Left renal cortex interstitium (tissue), 4 donors: ENCODE data around the gene HYDIN. TPM values are rescaled to one million over a fixed set of nuclear protein-coding genes. Genes with fewer than 3 reads are reported as not detected.

Experiments used
- DNase-seq, 4 donors: peaks; one replicate each; pipeline ENCODE4 v3.0.0-alpha.2; 2013; ENCODE audit warnings: low read depth in 4 of 4, low spot score in 2 of 4, missing footprints in 1 of 4
- polyA plus RNA-seq, 4 donors: library from polyadenylated mRNA; unstranded; fragments of 120-200 nt; gene quantifications; one replicate each; pipeline ENCODE4 v1.2.1, GENCODE V29; 2013; ENCODE audit not compliant: insufficient read length in 4 of 4

HYDIN gene
- polyA plus RNA-seq, 4 donors = 8.8 to 17.9 (median 14.8) TPM

DNA sequence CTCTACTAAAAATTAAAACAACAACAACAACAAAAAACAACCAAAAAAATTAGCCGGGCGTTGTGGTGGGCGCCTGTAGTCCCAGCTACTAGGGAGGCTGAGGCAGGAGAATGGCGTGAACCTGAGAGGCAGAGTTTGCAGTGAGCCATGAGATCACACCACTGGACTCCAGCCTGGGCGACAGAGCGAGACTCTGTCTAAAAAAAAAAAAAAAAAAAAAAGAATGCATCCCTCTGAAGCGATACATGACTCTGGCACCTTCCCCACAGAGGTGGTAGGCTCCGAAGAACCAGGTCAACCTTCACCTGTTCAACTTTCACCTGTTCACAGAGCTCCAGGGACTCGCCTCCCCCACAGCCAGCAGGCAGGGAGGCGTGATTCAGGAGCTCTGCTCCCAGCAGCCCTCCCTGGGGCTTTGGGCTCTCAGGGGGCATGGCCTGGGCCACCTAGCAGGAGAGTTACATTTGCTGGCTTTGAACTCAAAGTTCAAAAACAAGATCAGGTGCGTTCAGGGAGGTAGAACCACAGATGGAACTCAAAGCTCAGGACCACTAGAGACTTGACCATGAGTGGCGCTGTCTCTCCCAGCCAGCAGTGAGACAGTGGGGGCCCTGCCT is 435.1 kb downstream of the HYDIN start:
- DNase-seq = no peak

DNA sequence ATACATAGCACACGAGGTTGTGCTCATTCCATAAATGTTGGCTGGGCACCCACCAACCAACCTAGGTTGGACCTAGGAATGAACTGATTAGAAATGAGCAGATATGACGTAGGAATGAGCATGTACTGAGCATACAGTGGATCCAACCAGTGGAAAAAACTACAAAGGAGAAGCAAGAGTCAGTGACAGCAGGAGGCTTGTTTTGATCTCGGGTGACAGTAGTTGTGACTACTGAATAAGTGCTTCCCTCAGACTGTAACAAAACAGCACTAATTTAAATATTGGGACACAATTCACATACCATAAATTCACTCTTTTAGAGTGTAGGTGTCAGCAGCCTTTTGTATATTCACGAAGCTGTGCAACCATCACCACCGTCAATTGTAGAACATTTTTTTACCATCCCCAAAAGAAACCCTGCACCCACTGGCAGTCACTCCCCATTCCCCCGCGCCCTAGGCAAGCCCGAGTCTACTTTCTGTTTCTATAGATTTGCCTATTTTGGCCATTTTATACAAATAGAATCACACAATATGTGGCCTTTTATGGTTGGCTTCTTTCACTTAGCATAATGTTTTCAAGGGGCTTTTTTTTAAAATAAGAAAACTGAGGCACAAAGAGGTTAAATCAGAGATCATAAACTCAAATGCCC is 436.5 kb downstream of the HYDIN start:
- no peak for DNase-seq

DNA sequence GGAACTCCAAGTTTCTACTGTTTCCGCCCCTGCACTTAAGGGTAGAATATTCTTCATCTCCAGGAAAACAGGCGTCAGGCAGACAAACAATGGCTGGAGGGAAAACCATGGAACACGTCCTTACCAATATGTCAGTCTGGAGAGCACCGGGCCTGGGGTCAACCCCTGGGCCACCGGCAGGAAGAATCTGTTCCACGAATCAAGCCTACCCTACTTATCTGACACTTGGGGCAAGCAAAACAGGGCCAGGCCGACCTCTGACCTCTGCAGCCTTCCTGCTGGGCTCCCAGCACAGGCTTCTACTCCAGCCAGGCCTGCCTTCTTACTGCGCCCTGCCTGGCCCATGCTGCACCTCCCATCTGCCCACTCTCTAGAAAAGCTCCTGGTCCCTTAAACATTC is 439.7 kb downstream of the HYDIN start:
- no peak for DNase-seq

DNA sequence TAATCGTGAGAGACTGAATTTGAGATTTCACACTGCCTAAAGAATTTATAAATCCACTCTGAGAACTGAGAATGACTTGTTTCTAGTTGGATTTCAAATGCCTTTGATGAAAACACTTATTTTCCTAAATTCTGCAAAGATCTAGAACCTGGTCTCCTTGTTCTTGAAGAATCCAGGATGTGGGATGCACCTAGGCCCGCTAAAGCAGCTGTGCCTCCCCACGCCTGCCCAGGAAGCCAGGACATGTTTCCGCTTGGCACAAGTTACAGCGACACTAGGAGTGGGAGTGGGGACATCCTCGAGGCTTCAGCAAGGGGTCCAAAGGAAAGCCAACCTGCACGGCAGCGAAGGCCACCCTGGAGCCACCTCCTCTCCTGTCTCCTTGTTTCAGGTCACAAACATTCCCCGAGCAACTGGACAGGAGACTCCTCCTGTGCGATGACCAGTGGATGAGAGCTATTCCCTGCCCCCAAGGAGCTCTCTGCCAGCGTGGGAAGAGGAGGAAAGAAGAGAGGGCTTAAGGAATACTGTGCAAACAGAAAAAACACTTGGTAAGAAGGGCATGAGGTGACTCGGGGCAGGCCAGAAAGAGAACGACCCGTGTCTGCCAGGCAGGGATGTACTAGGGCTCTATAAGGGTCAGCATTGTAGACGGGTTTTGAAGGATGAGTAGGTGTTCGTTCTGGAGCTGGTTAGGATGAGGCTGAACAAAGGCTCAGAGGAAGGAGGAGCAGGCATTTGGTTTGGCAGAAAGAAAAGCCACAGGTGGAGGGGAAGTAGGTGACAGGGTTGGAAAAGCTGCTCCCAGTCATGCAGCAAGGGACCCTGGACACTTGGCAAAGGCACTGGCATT is 440.7 kb downstream of the HYDIN start:
- DNase-seq = no peak

DNA sequence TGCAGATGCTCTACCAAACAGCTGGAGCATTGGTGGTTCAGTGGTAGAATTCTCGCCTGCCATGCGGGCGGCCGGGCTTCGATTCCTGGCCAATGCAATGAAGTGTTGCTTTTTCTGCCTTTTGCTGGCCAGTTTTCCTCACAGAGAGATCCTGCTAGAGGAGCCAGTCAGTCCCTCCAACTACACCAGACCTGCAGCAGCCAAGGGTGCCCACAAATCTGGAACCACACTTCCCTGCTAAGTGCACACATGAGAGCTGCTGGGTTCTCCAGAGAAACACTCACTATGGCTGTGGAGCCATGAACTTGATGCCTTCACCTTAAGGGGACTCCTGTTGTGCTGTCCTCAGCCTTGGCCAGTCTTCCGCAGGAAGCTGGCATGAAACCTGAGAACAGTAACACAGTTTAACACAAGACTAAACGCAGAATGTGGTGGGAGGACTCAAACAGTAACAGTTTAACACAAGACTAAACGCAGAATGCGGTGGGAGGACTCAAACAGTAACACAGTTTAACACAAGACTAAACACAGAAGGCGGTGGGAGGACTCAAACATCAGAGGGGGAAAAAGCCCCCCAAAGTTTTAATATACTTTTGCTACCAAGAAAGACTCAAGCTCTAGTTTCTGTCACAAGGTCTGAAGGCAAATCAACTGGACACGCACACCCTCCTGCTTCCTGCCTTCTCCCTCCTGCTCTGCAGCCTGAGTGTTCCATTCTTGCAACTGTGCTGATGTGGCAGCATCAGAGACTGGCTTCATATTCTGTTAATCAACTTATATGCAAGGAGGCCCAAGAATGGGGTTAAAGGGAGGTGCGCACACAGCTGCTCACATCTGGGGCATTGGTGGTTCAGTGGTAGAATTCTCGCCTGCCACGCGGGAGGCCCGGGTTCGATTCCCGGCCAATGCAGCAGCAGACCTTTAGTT is 441.6 kb downstream of the HYDIN start:
- DNase-seq = peak; percentile 53 to 65 (median 60)

DNA sequence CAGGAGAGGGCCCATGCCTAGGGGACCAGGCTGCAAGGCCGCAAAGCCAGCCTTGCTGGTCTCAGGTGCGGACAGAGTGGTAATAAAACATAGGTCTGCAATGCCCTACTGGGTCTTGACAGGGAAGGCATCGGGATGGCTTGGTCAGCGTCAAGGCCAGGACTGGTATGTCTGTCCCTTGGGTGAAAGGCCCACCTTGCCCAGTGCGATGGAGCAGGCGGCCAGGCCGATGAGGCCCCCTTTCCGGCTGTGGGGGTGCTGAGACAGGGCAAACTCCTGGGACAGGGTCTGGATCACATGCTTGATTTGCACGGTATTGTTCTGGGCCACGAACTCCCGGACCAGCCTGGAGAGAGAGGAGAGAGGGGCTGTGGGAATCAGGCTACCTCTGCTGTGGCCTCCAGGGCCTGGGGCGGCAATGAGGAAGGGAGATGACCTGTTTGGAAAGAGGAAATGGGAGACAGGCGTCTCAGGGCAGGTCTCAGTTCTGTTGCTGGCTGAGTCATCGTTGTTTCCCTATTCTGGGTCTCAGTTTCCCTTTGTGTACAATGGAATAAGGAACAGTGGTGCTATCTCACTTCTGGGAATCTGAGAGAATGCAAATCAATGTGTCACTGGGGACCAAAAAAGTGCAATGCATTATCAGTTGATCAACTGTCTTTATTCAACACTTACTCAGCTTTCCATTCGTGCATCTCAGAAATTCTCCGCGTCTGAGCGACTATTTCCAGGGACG is 444.3 kb downstream of the HYDIN start:
- DNase-seq = no peak

DNA sequence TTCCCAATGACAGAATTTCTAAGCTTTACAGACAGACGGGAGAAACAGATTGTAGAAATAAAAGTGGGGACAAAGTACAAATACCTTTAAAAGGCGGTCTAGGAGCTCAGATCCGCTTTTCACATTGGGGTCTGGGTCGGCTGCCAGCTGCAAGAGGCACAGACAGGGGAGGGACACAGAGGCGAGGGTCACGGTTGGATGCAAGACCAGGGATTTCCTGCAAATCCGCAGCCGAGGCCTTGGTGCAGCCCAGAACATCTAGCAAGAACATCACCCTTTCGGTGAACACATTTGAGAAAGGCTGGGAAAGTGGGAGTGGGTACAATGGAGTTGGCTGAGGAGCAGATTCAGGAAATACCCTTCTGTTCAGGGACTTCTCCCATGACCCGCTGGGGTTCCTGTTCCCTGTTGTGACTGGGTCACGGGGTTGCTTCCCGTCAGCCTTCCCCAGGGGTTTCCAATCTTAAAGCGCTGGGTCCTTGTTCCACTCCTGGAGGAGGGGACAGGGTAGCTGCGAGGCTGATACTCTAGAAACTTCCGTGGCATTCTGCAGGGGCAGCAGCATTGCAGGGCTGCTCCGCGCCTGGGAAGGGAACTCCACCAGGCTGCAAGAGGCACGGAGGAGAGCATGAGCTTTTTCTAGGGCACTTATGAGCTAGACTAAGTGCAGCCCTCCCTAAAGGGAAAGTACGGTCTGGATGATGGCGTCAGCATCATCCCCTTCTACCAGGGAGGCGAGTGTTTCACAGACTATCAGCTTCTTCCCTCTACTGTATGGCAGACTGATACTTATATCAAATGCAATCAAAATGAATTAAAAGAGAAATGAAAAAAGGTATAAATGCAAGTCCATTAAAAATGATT is 445.6 kb downstream of the HYDIN start:
- no peak for DNase-seq

DNA sequence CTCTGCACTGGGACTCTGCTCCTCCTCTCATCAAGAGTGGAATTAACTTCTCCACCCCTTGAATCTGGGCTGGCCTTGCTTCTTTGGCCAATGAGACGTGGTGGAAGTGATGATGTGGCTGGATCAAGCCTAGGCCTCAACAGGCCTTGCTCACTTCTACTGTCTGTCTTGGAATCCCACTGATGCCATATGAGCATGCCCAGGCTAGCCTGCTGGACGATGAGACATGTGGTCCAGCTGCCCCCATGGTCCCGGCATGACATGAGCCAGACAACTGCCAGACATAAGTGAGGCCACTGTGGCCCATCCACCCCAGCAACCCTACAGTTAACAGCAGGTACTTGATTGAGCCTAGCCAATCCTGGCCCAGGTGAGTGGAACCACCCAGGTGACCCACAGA is 448.3 kb downstream of the HYDIN start:
- DNase-seq = no peak

DNA sequence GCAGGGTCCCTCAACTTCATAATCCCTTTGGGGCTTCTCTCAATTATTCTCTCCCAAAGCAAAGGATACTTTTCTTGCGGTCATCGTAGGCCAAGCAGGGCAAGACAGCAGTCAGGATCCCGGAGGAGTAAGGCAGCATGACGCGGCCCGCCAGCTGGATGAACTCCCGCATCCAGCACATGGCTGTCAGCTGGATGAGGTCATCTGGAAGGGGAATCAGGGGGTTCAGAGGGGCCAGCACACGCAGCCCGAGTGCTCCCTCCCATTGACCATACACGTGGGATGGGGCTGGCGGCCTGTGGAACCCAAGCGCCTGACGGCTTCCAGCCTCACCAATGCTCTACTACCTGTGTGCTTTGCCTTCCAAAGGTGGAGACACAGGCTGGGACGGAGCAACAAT is 448.7 kb downstream of the HYDIN start:
- DNase-seq = no peak

DNA sequence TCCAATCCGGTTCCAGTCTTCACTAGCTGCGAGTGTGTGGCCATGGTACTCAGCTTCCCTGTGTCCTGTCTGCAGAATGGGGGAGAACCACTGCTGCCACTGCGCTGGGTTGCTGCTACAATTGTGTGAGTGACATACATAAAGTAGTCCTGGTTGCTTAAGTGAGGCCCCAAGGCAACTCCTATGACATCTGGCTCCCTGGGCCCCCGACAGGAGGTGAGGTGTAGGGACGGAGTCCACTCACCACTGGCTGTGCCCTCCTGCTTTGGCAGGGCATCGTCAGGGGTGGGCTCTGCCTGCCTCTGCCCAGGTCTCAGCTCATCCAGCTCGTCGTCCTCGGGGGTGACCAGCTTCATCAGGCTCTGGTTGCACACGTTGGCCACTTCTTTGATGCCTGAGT is 450.0 kb downstream of the HYDIN start:
- DNase-seq = no peak

DNA sequence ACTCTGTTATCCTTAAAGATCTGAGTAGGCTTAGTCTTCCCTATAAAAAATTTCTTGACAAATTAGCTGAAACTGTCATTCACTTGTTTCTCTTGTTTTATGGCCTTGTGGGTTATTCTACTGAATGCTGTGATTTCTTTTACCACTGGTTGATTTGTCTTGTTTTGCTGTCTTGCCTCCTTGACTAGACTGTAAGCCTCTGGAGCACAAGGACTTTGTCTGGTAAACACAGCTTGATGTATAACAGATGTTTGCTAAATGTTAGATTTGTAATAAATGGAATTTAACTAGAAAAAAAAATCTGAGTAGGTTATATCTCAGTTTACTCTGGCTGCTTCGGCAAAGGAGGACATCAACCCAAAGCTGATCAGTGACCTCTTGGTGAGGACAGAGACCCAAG is 451.2 kb downstream of the HYDIN start:
- no peak for DNase-seq

DNA sequence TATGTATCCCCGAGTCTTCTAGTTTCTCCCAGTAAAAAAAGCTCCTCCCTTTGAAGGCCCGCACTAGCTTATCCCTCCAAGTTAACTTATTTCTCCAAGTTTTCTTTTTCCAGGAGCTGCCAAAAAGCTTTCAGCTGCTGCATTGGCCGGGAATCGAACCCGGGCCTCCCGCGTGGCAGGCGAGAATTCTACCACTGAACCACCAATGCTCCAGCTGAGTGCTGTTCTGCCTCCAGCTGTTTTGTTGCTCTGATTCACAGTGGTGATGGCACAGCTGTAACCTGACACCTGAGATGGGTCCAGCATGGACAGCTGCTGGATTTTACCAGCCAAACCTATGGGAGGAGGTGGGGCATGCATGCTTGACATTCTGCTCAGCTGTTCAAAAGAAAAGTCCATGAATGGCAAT is 451.6 kb downstream of the HYDIN start:
- peak in 2 of 4 donors; percentile 74 to 78 for DNase-seq

DNA sequence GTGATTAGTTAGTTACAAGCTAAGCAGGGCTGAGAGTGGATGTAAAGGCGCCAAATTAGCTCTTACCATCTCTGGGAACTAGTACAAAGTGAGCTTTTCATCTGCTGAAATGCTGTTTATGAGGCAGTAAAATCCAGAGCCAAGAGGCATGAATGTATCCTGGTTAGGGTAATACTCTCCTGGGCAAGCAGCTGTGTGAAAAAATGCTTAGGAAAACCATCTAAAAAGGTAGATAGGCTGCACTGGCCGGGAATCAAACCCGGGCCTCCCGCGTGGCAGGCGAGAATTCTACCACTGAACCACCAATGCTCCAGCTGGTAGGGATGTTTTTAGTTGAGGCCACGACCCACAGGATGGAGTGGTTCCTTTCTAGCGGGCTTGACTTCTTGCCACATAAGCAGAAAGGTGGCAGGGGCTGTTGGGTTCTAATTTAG is 452.5 kb downstream of the HYDIN start:
- DNase-seq = no peak

DNA sequence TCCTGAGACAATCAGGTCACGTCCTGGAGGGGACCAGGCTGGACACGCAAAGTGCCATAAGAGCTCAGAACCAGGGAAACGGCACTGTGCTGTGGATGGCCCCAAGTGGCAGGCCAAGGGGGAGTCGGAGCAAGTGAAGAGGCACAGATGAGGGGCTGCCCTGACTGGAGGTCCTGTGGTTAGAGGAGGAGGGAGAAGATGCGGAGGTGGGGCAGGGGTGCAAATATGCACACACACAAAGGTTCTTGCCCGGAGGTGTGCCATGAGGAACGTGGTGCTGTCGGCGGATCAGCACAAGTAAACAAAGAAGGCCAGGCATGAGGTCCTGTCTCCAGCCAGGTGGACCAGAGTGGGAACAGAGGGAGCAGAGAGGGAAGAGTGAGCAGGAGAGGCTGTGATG is 453.0 kb downstream of the HYDIN start:
- DNase-seq = no peak

DNA sequence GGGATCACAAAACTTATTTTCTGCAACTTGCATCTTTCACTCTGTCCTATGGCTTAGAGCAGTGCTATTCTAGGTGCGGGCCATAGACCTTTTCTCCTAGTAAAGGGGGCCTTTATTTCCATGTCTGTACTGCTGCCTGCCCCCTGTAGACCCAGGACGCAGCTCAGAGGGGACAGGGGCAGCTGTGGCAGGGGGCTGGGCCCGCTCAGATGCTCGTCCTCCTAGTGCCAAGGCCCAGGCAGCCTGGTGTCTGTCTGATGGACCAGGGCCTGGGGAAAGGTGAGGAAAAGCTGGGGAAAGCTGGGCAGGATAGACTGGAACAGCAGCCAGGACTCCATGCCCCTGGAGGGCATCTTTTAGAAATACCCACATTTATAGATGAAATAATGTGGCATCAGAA is 455.1 kb downstream of the HYDIN start:
- DNase-seq = no peak

DNA sequence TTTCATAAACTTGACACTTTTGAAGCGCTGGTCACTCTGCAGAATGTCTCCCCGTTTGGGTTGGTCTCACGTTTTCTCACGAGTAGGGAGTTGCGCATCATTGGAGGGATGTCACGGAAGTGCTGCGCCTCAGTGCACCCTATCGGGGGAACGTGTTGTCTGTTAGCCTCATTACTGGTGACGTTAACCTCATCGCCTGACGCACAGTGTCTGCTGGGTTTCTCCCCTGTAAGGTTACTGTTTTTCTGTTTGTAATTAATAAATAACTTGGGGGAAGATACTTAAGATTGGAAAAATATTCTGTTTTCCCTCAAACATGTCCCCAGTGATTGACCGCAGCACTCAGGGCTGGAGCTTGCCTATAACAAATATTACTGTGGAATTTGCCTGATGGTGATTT is 456.3 kb downstream of the HYDIN start:
- no peak for DNase-seq

DNA sequence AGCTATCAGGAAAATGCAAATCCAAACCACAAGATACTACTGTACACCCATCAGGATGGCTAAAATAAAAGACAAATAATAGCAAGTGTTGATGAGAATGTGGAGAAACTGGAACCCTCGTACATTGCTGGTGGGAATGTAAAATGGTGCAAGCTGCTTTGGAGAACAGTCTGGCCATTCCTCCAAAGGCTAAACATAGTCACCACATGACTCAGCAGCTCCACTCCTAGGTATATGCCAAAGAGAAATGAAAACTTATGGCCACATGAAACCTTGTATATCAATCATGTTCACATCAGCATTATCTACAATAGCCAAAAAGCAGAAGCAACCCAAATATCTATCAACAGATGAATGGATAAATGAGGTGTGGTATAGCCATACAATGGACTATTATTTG is 458.0 kb downstream of the HYDIN start:
- no peak for DNase-seq

DNA sequence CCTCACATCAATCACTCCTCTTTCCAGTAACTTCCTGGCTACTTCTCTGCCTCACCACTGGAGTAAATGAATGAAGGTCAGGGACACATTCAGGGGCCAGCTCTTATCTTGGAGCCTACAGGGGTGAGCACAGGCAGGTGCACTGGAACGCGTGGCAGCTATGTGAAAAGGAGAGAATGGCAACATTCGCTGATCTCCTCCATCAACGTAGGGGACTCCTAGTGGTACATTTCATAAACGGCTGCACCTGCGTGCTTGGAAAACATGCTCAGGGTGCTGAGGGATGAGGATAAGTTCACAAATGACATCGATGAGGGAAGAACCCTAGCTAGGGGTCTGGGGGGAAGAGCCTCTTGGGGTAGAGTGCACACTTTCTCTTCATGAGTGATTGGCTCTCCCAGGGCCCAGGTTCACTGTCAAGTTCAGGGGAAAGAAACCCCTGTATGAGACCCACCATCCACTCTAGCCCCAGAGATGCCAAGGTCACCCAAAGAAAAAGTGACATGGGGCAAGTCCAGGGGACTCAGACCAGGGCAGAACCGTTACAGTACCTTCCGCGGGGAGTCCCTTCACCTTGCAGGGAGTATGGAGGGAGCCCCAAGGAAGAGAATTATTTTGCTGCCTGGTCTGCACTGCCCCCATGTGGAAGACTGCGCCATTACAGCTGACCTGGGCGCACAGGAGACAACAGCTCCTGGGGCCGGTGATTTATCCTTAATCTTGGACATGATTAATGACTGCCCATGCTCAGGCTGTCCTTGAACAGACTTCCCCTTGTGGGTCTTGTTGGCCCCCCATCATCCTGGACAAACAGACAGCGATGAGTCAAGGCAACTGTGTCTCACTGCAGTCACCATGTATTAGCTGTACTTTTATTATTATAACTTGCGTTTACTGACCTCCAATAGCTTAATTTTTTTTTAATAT is 459.6 kb downstream of the HYDIN start:
- DNase-seq = no peak
